Dedifferentiated amniotic fluid mesenchymal stem cell (primary cell): ENCODE measurements around the gene TRPT1.
A peak's percentile ranks its signal among the peaks of the same experiment; 100 is the strongest.

Source experiments
- DNase-seq: peaks from one replicate; pipeline ENCODE4 v3.0.0-alpha.2; 2016; ENCODE audit errors: extremely low spot score

TRPT1 gene

DNA sequence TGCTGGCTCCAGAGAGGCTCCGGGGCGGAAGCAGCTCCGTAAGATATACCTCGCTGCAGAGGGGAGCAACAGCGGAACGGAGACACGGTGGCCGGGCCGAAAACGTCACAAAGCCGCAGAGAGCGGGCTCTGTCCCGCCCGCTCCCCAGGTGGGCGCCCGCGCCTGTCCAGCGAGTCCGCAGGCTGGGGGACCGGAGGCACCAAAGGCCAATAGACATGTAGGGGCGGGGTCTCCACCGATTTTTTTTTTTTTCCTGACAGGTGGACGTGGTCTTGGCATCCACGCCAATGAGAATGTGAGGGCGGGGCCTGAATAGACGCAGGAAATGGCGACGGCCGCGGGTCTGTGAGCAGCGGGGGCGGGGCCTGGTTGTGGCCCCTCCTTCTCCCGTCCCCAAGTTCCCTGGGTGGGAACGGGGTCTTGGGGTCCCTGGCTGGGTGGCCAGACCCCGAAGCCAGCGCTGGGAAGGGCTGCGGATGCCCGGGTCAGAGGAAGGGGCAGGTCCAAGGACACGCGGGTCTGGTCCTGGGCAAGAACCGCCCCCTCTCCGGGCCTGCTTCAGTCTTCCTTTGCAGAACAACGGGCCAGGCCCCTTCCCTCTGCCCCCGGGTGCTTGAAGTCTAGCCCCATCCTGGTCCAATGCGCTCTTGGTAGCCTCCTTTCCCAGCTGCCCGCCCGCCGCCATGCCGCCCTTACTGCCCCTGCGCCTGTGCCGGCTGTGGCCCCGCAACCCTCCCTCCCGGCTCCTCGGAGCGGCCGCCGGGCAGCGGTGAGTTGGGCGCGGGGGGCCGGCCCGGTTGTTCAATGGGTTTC is 4.4 kb upstream of the TRPT1 start, which contains the start of gene DNAJC4:
DNAJC4 (plus strand) TSS at position 378 of the 814 bp plus-strand sequence; CDS start at position 685, 307 bp downstream.
- peak; percentile 63 for DNase-seq

GRCh38 chr11:64229744-64230170 is 3.8 kb upstream of the TRPT1 start:
- no peak for DNase-seq

DNA sequence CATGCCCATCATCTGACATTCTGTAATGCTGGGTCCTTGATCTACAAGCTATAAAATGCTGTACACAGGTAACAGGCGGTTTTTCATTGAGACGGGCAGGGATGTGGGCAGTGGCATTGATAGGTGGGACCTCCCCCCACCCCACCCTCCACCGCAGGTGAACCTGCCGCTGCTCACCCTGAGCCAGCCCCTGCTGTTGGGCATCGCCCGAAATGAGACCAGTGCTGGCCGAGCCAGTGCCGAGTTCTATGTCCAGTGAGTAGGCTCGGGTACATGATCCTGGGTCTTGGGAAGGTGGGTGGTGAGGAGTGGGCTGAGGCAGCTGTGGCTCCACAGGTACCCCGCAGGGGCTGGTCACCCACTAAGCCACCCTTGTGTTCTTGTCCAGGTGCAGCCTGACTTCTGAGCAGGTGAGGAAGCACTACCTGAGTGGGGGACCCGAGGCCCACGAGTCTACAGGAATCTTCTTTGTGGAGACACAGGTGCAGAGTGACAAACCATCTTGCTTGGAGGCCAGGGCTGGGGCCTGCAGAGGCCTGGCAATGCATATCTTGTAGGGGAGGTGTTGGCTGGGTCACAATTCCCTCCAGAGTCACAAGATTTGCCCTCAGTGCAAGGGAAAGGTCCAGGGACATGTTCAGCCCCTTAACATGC is 3.2 kb upstream of the TRPT1 start:
- DNase-seq: no peak

DNA sequence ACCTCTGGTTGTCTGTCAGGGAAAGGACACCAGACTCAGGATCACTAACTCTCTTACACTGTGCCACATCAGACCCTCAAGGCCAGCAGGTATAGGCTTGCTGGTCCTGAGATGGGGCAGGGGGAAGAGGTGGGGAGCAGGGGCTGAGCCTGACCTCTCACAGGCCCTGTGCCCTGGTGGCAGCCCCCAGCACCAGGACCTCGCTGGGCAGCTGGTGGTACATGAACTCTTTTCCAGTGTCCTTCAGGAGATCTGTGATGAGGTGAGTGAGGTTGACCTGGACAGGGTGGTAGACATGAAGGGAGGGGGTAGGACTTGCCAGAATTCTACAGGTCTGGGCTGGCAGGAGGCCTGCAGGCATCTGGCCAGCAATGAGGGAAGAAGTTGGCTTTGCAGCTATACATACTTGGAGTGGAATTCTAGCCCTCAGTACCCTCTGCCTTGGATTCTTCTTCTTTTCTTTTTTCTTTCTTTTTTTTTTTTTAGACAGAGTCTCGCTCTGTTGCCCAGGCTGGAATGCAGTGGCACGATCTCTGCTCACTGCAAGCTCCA is 1.5 kb upstream of the TRPT1 start:
- no peak for DNase-seq

DNA sequence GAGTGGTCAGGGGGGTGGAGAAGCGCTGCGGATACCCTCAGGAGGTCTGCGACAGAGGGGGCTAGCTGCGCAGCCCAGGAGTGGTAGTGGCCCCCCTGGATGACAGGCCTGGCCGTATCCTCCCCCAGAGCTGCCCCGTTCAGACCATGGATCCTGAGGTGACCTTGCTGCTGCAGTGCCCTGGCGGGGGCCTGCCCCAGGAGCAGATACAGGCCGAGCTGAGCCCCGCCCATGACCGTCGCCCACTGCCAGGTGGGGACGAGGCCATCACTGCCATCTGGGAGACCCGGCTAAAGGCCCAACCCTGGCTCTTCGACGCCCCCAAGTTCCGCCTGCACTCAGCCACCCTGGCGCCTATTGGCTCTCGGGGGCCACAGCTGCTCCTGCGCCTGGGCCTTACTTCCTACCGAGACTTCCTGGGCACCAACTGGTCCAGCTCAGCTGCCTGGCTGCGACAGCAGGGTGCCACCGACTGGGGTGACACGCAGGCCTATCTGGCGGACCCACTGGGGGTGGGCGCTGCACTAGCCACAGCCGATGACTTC is 593 bp upstream of the TRPT1 start:
- DNase-seq: no peak

- no peak for DNase-seq
Observed at GRCh38 chr11:64224891-64225607, 937 bp downstream of the TRPT1 start.

DNA sequence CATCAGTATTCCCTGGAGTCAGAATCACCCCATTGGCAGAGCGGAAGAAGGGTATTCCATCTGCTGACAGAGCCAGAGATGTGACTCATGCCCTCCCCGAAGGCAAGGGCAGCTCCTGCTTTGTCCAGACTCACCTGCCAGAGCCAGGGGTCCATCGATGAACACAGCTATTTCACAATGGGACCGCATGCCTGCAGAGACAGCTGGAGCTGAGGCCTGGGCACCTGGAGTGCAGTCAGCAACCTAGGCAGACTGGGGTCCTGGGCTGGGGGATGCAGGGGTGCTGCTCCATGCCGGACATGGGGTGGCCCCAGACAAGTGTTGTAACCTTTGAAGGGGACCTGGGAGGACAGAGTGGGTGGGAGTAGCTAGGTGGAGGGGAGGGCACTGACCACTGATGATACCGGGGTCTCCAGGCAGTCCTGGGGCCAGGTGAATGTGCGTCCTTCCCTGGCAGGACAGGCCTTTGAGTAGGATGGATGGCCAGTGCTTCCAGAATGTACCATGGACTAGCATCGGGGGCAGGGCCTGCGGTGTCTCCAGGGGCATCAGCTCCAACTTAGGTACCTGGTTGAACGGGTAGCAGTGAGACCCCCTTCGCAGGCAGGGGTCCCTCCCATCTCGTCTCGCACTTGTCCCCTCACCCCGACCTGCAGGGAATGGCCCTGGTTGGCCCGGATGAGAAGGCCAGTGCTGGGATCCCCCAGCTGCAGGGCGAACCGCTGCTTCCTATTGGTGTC is 1.7 kb downstream of the TRPT1 start:
- no peak for DNase-seq

DNA sequence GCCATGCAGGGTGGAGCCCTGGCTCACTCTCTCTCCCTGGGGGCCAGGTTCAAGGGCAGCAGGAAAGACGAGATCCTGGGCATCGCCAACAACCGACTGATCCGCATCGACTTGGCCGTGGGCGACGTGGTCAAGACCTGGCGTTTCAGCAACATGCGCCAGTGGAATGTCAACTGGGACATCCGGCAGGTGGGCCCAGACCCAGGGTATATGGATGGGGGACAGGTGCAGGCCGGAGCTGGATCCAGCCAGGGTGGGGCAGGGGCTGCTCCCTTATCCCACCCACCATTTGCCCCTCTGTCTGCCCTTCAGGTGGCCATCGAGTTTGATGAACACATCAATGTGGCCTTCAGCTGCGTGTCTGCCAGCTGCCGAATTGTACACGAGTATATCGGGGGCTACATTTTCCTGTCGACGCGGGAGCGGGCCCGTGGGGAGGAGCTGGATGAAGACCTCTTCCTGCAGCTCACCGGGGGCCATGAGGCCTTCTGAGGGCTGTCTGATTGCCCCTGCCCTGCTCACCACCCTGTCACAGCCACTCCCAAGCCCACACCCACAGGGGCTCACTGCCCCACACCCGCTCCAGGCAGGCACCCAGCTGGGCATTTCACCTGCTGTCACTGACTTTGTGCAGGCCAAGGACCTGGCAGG is 2.9 kb downstream of the TRPT1 start:
- no peak for DNase-seq

DNA sequence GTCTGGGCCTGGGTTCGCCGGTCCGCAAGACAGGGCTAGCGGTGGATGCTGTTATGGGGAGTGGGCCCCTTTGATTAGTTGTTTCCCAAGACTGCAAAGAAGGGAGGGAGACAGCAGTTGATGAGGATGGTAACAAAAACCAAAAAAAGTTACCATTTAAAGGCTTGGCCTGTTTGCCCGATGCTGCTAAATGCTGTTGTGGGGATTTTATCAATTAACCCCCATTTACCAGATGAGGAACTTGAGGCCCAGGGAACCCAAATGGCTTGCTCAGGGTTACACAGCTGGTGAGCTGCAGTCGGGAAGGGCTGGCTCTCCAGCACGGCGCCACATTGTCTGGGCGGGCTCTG is 3.4 kb downstream of the TRPT1 start:
- no peak for DNase-seq

DNA sequence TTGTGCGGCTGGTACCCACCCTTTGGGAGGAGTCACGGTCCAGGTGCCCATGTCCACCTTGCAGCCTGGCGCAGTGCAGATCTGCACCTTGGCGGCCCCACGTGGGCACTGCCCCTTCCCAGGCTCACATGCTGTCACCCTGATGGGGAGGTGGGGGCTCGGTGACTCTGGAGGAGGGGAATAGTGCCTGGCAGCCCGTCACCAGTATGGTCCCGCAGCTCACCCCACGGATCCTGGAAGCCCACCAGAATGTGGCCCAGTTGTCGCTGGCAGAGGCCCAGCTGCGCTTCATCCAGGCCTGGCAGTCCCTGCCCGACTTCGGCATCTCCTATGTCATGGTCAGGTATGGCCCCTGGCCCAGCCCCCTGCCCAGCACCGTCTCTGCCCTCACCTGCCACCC is 5.2 kb downstream of the TRPT1 start:
- no peak for DNase-seq

DNA sequence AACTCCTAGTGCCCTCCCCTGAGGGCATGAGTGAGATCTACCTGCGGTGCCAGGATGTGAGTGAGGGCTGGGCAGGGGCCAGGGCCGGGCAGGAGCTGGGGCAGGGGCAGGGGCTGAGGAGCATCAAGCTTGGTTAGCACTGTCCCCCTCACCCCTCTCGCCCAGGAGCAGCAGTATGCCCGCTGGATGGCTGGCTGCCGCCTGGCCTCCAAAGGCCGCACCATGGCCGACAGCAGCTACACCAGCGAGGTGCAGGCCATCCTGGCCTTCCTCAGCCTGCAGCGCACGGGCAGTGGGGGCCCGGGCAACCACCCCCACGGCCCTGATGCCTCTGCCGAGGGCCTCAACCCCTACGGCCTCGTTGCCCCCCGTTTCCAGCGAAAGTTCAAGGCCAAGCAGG is 5.7 kb downstream of the TRPT1 start:
- DNase-seq: no peak

- DNase-seq: no peak
Observed at GRCh38 chr11:64219755-64220154, 6.2 kb downstream of the TRPT1 start.

DNA sequence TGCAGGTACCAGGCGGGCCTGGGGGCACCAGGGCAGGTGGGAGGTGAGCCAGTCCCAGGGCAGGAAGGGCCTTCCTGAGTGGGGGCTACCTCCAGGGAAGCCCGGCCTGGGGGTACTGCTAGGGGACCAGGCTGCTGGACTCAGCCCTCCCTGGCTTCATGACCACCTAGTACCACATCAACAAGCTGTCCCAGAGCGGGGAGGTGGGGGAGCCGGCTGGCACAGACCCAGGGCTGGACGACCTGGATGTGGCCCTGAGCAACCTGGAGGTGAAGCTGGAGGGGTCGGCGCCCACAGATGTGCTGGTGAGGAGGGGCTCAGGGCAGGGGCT is 6.7 kb downstream of the TRPT1 start:
- no peak for DNase-seq

DNA sequence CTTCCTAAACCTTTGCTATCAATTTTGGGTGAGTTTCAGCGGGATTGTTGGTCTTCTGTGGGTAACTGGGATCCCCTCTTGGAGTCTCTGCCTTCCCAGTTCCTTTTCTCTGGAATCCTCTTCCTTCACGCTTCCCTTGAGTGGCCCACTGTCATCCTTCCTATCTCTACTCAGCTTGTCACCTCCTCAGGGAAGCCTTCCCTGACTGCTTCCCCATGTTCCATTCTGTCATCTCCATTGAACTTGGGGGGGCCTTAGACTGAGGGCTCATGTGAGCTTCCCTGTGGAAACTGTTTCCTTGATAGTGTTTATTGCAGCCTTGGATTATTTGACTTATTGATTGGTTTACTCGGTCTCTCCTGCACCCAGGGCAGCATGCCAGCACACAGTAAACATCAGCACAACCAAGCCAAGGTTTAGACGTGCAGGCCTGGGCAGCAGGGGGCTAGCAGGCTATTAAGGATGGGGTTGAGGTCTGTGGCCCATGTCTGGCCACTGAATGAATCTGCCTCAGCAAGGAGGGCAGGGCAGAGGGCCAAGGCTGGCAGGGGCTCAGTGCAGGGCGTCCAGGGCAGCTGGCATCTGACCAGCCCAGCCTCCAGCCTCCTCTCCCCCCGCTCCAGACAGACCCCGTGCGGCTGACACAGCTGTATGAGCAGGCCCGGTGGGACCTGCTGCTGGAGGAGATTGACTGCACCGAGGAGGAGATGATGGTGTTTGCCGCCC is 7.2 kb downstream of the TRPT1 start:
- DNase-seq: no peak

GRCh38 chr11:64216879-64217278 is 9.1 kb downstream of the TRPT1 start:
- no peak for DNase-seq

DNA sequence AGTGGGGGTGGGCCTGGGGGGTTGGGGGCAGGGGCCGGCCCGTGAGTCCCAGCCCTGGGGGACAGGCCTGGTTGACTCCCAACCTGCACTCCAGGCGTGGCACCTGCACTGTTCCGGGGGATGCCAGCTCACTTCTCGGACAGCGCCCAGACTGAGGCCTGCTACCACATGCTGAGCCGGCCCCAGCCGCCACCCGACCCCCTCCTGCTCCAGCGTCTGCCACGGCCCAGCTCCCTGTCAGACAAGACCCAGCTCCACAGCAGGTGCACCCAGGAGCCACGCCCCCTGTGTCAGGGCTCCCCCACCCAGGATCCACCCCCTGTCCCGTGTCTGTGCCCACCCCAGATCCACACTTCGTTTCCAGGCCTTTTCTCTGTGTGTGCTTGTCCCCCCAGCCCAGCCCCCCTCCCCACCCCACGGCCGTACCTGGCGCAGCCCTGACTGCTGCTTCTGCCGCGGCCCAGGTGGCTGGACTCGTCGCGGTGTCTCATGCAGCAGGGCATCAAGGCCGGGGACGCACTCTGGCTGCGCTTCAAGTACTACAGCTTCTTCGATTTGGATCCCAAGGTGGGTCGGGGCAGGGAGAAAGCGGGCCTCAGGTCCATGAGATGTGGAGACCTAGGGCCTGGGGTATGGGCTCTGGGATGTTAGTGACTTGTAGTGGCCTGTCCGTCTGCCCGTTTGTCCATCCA is 14.7 kb downstream of the TRPT1 start:
- no peak for DNase-seq

- no peak for DNase-seq
Observed at GRCh38 chr11:64210301-64211020, 15.5 kb downstream of the TRPT1 start.

DNA sequence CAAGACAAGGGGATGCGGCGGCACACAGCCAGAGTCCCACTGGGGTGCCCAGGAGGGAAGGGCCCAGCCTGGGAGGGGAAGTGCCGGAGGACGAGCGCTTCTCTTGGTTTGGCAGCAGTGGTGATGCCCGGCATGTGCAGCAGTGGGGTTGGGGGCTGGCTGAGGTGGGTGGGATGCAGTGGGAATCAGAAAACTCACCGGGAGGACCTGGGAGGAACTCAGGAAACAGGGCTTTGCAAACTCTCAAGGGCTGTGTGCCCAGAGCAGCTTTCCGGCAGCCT is 16.5 kb downstream of the TRPT1 start:
- no peak for DNase-seq

- no peak for DNase-seq
Observed at GRCh38 chr11:64208796-64209562, 17.0 kb downstream of the TRPT1 start.
